ENCODE data around the gene BAHCC1.

The BAHCC1 gene

DNA sequence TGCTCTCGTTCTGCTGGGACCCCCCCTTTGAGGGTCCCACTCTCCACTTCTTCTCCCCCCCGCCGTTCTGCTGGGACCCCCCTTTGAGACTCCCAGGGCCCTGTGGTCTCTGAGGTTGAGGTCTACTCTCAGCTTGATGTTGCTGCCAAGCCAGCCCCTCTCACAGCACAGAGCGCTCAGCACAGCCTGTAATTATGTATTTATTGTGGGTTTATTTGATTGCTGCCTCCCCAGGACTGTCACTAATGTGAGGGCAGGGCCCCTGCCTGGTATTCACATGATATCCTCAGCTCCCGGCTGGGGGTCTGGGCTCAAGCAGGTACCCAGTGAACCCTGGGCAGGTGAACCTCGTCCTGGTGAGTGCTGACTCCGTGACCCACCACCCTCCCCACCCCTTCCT, 81.9 kb downstream of the BAHCC1 start:
- no peak overlapping the region for H3K4me3 ChIP-seq (ENCODE audit: low read depth, low read length)
- no peak for DNase-seq (ENCODE audit: low read depth)
- TF ChIP-seq, protein P1, sequence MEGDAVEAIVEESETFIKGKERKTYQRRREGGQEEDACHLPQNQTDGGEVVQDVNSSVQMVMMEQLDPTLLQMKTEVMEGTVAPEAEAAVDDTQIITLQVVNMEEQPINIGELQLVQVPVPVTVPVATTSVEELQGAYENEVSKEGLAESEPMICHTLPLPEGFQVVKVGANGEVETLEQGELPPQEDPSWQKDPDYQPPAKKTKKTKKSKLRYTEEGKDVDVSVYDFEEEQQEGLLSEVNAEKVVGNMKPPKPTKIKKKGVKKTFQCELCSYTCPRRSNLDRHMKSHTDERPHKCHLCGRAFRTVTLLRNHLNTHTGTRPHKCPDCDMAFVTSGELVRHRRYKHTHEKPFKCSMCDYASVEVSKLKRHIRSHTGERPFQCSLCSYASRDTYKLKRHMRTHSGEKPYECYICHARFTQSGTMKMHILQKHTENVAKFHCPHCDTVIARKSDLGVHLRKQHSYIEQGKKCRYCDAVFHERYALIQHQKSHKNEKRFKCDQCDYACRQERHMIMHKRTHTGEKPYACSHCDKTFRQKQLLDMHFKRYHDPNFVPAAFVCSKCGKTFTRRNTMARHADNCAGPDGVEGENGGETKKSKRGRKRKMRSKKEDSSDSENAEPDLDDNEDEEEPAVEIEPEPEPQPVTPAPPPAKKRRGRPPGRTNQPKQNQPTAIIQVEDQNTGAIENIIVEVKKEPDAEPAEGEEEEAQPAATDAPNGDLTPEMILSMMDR (IDR thresholded peaks at IDR 0.05; ENCODE audit: control insufficient read depth, extremely low read depth, insufficient read depth), result no peak

DNA sequence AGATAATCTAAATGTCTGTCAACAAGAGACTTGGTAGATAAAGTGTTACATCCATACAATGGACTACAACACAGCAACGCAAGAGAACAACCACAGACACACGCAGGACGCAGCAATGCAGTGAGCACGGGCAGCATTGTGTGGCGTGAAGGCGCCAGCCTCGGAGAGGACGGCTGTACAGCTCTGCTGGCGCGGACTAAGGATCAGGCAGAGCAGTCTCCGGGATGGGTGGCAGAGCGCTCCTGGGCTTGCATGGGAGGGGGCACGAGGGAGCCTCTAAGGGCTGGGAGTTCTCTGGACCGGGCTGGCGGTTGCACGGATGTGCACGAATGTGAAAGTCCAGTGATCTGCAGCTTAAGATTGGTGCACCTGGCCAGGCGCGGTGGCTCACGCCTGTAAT, 82.9 kb downstream of the BAHCC1 start:
- TF ChIP-seq, protein P1 (IDR thresholded peaks at IDR 0.05; ENCODE audit: control insufficient read depth, extremely low read depth, insufficient read depth), result no peak
- DNase-seq (ENCODE audit: low read depth), result no peak
- H3K4me3 ChIP-seq (ENCODE audit: low read depth, low read length), result no peak overlapping the region

- TF ChIP-seq, protein P1 (IDR thresholded peaks at IDR 0.05; ENCODE audit: control insufficient read depth, extremely low read depth, insufficient read depth), result no peak
- no peak for DNase-seq (ENCODE audit: low read depth)
- H3K4me3 ChIP-seq (ENCODE audit: low read depth, low read length), result no peak overlapping the region
Observed at GRCh38 chr17:81479175-81480071, 84.2 kb downstream of the BAHCC1 start.

GRCh38 chr17:81480140-81481072, 85.1 kb downstream of the BAHCC1 start:
- TF ChIP-seq, protein P1 (IDR thresholded peaks at IDR 0.05; ENCODE audit: control insufficient read depth, extremely low read depth, insufficient read depth), result no peak
- no peak overlapping the region for H3K4me3 ChIP-seq (ENCODE audit: low read depth, low read length)
- no peak for DNase-seq (ENCODE audit: low read depth)

DNA sequence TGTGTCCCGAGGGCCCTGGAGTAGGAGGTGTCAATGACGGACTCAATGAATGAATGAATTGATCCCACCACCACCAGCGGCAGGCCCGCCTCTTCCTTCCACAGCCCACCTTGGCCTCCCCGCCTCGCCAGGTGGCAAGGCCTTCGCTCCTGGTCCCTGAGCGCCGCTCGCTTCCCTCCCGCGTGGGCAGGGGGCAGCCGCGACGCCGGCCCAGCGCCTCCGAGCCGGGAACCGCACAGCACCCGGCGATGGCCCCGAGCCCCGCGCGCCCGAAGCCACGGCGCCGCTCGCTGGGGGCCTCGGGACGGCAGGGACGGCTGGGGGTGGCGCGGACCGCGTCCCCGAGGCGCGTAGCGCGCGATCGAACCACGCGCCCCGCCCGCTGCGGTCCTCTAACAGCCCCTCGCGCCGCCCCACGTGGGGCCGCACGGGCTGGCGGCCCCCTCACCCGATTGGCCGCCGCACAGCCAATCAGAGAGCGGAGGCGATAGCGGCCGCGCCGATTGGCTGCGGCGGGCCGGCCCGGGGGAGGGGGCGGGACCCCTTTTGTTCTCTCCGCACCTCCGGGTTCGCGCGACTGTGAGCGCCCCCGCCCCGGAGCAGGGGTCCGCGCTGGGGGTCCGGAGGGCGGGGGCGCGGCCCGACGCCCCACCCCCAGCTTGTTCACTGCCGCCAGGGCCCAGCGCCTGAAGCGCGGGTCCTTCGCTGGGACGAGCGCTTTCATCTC, 86.0 kb downstream of the BAHCC1 start:
- TF ChIP-seq, protein P1 (IDR thresholded peaks at IDR 0.05; ENCODE audit: control insufficient read depth, extremely low read depth, insufficient read depth), result no peak
- DNase-seq (ENCODE audit: low read depth), result no peak
- no peak overlapping the region for H3K4me3 ChIP-seq (ENCODE audit: low read depth, low read length)

GRCh38 chr17:81481815-81482505, 86.7 kb downstream of the BAHCC1 start:
- no peak overlapping the region for H3K4me3 ChIP-seq (ENCODE audit: low read depth, low read length)
- DNase-seq (ENCODE audit: low read depth), result no peak
- TF ChIP-seq, protein P1 (IDR thresholded peaks at IDR 0.05; ENCODE audit: control insufficient read depth, extremely low read depth, insufficient read depth), result no peak

All from LNCaP clone FGC (cell line).